ENCODE results near the gene FBLN7. TPM values are rescaled to one million over a fixed set of nuclear protein-coding genes. Genes with fewer than 3 reads are reported as not detected.

Gene FBLN7
- total and polyA plus RNA-seq, 2 experiments from 2014 or later, result 0.16 TPM; not detected in 1

GRCh38 chr2:112165296-112165695, 27.1 kb downstream of the FBLN7 start (continued):
- no peak for TF ChIP-seq REST (IDR thresholded peaks at IDR 0.05; ENCODE audit: unreplicated experiment)
- no peak for TF ChIP-seq ZNF114 (CRISPR knock-in tag; IDR thresholded peaks at IDR 0.05)
- TF ChIP-seq NANOG (IDR thresholded peaks at IDR 0.05; ENCODE audit: borderline replicate concordance), result no peak
- TF ChIP-seq STAT1 (IDR thresholded peaks at IDR 0.05; ENCODE audit: unreplicated experiment), result no peak
- no peak for TF ChIP-seq CREB1 (CRISPR knock-in tag; IDR thresholded peaks at IDR 0.05; ENCODE audit: low read depth)

GRCh38 chr2:112166806-112167499, 28.8 kb downstream of the FBLN7 start:
- no peaks in the 10 kb centered on the region for H4K20me1 ChIP-seq (replicated peaks; ENCODE audit: insufficient read depth)
- H3K27ac Mint-ChIP-seq, result no peak overlapping the region
- no peak overlapping the region for H2AFZ ChIP-seq
- H3K79me2 ChIP-seq (replicated peaks; ENCODE audit: insufficient read depth), result no peaks in the 10 kb centered on the region
- H3K27me3 Mint-ChIP-seq (ENCODE audit: insufficient read depth, low read depth, poor library complexity), result peaks cover 5% of the 10 kb centered on the region
- DNase-seq (ENCODE audit: low spot score), result no peak
- H3F3A ChIP-seq (replicated peaks; ENCODE audit: low read depth), result no peaks in the 10 kb centered on the region
- no peaks in the 10 kb centered on the region for H3K27me3 ChIP-seq (ENCODE audit: insufficient read depth)
- H3K9me2 ChIP-seq (ENCODE audit: insufficient read depth), result peaks cover 9% of the 10 kb centered on the region; the same call in 1 of the 2 replicates
- H3K4me1 Mint-ChIP-seq, result no peaks in the 10 kb centered on the region
- no peak overlapping the region for H3K4me3 ChIP-seq
- no peak for ATAC-seq
- no peak overlapping the region for H3K4me3 Mint-ChIP-seq
- no peaks in the 10 kb centered on the region for H3K9me3 Mint-ChIP-seq
- H3K27ac ChIP-seq (ENCODE audit: low read depth), result no peak overlapping the region
- no peak overlapping the region for H3K4me2 ChIP-seq
- H3K36me3 Mint-ChIP-seq (ENCODE audit: low read depth), result no peaks in the 10 kb centered on the region
- H3K4me1 ChIP-seq (ENCODE audit: insufficient read depth), result no peaks in the 10 kb centered on the region
- H3K36me3 ChIP-seq (ENCODE audit: insufficient read depth), result no peaks in the 10 kb centered on the region
- TF ChIP-seq JUNB (IDR thresholded peaks at IDR 0.05; ENCODE audit: unreplicated experiment), result no peak
- no peak for TF ChIP-seq EZH2phosphoT487 (IDR thresholded peaks at IDR 0.05; ENCODE audit: unreplicated experiment)
- TF ChIP-seq NANOG (IDR thresholded peaks at IDR 0.05; ENCODE audit: borderline replicate concordance), result no peak
- no peak for TF ChIP-seq ETS1 (IDR thresholded peaks at IDR 0.05)
- TF ChIP-seq ZNF331 (CRISPR knock-in tag; IDR thresholded peaks at IDR 0.05; ENCODE audit: low read depth), result no peak
- TF ChIP-seq ZNF462 (CRISPR knock-in tag; IDR thresholded peaks at IDR 0.05), result no peak
- TF ChIP-seq STAT1 (IDR thresholded peaks at IDR 0.05; ENCODE audit: unreplicated experiment), result no peak
- TF ChIP-seq CREB1 (CRISPR knock-in tag; IDR thresholded peaks at IDR 0.05; ENCODE audit: low read depth), result no peak
- no peak for TF ChIP-seq POLR2AphosphoS5 (IDR thresholded peaks at IDR 0.05; ENCODE audit: low read depth)
- TF ChIP-seq CTCF (conservative IDR thresholded peaks at IDR 0.05; ENCODE audit: low read depth in 2 of 2), result no peak

Measured in GM23338 (cell line).